ENCODE measurements around the gene GTPBP1. TPM values are rescaled to one million over a fixed set of nuclear protein-coding genes. Genes with fewer than 3 reads are reported as not detected.
A peak's percentile ranks its signal among the peaks of the same experiment; 100 is the strongest.

Gene GTPBP1
- total and polyA plus RNA-seq, 2 donors, result 27.8 to 30.8 TPM

DNA sequence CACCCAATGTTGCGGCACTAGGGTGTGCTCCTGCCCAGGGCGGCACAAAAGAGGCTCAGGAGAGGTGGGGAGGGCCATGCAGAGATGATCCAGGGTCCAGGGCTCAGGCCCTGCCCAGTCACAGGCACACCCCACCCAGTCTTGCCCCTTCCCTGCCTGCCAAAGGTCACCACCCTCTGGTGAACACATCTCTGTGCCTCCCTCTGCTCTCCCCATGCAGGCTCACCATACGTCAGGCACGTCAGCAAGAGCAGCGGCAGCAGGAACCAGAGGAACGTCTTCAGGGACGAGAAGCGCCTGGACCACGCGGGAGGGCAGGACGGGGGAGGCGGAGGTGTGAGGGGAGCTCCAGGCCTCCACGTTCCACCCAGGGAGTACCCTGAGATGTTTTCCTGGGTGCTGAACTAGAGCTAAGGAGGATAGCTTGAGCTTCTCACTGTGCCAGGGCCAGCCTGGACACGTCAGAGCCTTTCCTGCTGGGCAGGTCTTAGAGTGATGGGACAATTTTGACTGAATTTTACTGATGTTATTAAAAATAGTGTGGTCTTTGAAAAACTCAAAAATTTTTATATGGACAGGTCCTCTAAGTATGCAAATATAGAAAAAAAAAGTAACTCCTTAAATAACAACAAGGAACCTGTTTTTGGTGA, 42.9 kb downstream of the GTPBP1 start:
- H3K4me1 ChIP-seq (ENCODE audit: insufficient read depth), result no peaks in the 10 kb centered on the region
- no peaks in the 10 kb centered on the region for H3K36me3 ChIP-seq (ENCODE audit: insufficient read depth)
- no peak overlapping the region for H3K4me3 ChIP-seq (ENCODE audit: low read depth, low read length)
- H3K27ac ChIP-seq (ENCODE audit: low read depth), result peak overlapping the region; percentile 27
- 79% methylated on average over 14 of the region's 14 CpGs for WGBS
- no peak for DNase-seq (ENCODE audit: extremely low spot score)

DNA sequence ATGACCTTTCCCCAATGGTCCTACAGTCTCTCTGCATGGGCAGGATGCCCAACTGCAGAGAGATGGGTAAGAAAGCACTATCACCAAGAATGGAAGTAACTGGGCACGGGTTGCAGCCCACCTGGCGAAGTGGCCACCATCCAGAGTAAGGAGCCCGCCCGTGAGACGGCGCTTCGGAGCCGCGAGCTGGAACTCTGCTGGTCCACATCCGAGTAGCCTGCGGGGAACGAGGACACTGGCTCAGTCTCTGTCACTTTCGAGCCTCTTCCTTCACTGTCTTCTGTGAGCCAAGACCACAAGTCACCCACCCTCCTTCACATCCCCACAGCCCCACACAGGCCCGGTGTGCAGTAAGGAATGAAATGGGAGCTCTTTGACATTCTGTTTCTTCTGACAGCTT, 44.4 kb downstream of the GTPBP1 start:
- Histone ChIP-seq H3K36me3 (ENCODE audit: insufficient read depth) (no peaks in the 10 kb centered on the region), H3K27ac (ENCODE audit: low read depth) (no peak overlapping the region), H3K4me1 (ENCODE audit: insufficient read depth) (no peaks in the 10 kb centered on the region), H3K4me3 (ENCODE audit: low read depth, low read length) (no peak overlapping the region)
- no peak for DNase-seq (ENCODE audit: extremely low spot score)
- 97% methylated on average over 14 of the region's 14 CpGs for WGBS

DNA sequence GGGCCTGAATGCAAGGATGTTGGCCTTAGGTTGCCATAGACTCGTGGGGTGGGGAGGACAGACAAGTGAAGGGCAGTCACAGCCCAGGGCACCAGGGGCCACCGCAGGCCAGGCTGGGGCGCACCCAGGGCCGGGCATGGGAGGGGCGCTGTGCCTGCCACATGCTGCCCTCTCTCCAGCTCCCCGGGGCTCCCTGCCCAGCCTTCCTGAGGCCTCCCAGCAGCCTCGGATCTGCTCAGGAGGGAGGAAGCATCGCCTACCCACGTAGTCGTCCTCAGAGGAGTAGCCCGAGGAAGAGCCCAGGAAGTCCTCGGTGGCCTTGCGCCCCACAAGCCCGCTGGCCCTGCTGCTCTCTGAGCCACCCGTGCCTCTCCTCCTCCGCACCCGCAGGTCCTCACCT, 44.9 kb downstream of the GTPBP1 start:
- 91% methylated on average over 17 of the region's 17 CpGs for WGBS
- no peak for DNase-seq (ENCODE audit: extremely low spot score)
- no peak overlapping the region for H3K27ac ChIP-seq (ENCODE audit: low read depth)
- H3K4me1 ChIP-seq (ENCODE audit: insufficient read depth), result no peaks in the 10 kb centered on the region
- H3K36me3 ChIP-seq (ENCODE audit: insufficient read depth), result no peaks in the 10 kb centered on the region
- no peak overlapping the region for H3K4me3 ChIP-seq (ENCODE audit: low read depth, low read length)

DNA sequence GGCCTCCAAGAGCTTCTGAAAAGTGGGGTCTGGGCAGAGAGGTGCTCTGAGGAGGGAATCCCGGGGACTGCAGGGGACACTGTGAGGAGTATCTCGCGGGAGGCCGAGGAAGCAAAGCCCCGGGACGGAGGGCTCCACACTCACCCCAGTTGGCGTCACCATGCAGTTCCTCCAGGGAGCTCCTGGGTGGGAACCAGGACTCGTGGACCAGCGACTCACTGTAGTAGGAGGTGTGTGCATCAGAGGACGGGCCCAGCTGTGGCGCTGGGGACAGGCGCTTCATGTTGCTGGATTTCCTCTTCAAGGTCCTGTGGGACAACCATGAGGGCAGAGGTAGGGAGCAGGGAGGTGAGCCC, 45.3 kb downstream of the GTPBP1 start:
- Histone ChIP-seq H3K4me3 (ENCODE audit: low read depth, low read length) (no peak overlapping the region), H3K4me1 (ENCODE audit: insufficient read depth) (no peaks in the 10 kb centered on the region), H3K27ac (ENCODE audit: low read depth) (no peak overlapping the region), H3K36me3 (ENCODE audit: insufficient read depth) (no peaks in the 10 kb centered on the region)
- DNase-seq (ENCODE audit: extremely low spot score), result no peak
- 86% methylated on average over 12 of the region's 12 CpGs for WGBS

DNA sequence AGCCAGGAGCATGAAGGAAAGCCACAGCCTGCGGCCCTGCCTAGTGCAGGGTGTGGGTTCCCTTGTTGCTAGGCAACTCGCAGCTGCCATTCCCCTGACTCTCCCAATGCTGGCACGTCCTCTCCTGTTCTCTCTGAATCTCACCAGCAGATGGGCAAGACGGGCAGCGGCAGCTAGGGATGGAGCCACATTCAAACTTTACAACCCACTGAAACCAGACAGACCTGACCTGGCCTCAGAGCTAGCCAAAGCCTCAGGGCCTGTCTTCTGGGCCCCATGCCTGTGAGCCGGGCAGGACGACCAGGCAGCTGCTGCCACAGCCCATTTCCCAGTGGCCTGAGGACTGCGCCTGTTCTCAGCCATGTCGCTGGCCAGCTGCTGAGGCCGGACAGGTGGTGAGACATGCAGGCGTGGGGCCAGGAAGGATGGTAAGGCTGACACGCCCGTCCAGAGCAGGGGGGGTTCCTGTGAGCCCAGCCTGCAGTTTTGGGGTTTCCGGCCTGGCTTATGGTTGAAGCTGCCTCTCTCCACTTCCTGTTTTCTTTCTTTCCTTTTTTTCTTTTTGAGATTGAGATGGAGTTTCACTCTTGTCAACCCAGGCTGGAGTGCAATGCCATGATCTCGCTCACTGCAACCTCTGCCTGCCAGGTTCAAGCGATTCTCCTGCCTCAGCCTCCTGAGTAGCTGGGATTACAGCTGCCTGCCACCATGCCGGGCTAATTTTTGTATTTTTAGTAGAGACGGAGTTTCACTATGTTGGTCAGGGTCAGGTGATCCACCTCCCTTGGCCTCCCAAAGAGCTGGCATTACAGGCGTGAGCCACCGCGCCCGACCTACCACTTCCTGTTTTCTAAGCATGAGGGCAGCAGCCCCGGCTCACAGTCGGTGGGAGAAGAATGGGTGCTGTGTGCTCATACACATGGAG, 45.9 kb downstream of the GTPBP1 start:
- DNase-seq (ENCODE audit: extremely low spot score), result no peak

DNA sequence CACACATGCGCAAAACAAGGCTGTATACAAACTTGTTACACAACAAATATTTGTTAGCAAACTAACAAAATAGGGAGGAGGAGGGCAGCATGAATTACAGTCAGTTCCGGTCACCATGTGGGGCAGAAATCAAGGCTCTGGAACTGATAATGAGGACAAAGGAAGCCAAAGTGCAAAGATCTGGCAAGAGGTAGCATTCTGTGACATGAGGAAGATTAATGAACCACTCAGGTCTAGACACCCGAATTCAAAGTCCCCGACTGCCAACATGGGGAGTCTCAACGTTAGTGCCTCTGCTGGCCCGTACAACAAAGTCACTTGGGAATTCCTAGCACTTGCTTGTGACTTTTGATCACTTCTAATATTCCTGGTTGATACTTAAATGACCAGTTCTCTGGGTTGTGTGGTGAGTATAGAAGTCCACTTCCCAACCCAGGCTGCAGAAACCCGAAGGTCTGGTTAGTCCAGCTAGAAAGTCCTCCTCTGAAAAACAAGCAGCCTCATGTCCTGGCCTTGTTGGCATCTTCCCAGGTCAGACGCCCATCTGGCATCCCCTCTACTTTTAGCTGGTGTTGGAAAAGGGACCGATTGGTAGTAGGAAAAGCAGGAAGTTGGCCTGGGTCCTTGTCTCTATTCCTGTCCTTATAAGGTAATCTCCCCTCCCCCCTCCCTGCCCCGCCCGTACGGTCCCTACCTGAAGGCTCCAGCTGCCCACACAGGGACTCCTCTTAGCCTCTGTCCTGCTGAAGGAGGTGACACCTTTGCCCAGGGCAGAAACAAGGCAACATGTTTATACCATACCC, 48.4 kb downstream of the GTPBP1 start:
- WGBS, result 24% methylated on average over 12 of the region's 12 CpGs
- Histone ChIP-seq H3K4me1 (ENCODE audit: insufficient read depth) (no peaks in the 10 kb centered on the region), H3K36me3 (ENCODE audit: insufficient read depth) (no peaks in the 10 kb centered on the region), H3K27ac (ENCODE audit: low read depth) (peak overlapping the region; percentile 79), H3K4me3 (ENCODE audit: low read depth, low read length) (peak overlapping the region; percentile 88)
- DNase-seq (ENCODE audit: extremely low spot score), result peak; percentile 70

More for the DNA sequence above, 45.9 kb downstream of the GTPBP1 start:
- H3K27ac ChIP-seq (ENCODE audit: low read depth), result peak overlapping the region; percentile 73
- no peaks in the 10 kb centered on the region for H3K4me1 ChIP-seq (ENCODE audit: insufficient read depth)
- H3K36me3 ChIP-seq (ENCODE audit: insufficient read depth), result no peaks in the 10 kb centered on the region
- 76% methylated on average over 24 of the region's 24 CpGs for WGBS
- H3K4me3 ChIP-seq (ENCODE audit: low read depth, low read length), result no peak overlapping the region

DNA sequence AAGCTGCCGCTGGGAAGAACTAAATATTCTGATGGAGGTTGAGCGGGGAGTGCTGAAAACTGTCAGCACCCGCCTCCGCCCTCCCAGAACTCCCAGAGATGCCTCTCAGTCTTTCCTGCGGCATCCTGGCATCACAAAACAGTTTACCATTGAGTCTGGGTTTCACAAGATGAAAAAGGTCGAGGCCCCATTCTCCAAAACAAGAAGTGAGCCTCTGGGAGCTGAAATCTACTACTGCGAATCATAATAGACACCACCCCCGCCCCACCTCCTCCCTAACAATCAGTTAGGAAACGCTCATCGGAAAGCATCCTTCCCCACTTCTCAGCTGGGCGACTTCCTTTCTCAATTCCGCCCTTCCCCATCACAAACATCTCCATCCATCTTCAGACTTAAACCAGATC, 49.0 kb downstream of the GTPBP1 start:
- H3K4me1 ChIP-seq (ENCODE audit: insufficient read depth), result no peaks in the 10 kb centered on the region
- no peaks in the 10 kb centered on the region for H3K36me3 ChIP-seq (ENCODE audit: insufficient read depth)
- DNase-seq (ENCODE audit: extremely low spot score), result no peak
- H3K4me3 ChIP-seq (ENCODE audit: low read depth, low read length), result peak overlapping the region; percentile 88
- WGBS, result 7% methylated on average over 12 of the region's 12 CpGs
- H3K27ac ChIP-seq (ENCODE audit: low read depth), result peak overlapping the region; percentile 97

DNA sequence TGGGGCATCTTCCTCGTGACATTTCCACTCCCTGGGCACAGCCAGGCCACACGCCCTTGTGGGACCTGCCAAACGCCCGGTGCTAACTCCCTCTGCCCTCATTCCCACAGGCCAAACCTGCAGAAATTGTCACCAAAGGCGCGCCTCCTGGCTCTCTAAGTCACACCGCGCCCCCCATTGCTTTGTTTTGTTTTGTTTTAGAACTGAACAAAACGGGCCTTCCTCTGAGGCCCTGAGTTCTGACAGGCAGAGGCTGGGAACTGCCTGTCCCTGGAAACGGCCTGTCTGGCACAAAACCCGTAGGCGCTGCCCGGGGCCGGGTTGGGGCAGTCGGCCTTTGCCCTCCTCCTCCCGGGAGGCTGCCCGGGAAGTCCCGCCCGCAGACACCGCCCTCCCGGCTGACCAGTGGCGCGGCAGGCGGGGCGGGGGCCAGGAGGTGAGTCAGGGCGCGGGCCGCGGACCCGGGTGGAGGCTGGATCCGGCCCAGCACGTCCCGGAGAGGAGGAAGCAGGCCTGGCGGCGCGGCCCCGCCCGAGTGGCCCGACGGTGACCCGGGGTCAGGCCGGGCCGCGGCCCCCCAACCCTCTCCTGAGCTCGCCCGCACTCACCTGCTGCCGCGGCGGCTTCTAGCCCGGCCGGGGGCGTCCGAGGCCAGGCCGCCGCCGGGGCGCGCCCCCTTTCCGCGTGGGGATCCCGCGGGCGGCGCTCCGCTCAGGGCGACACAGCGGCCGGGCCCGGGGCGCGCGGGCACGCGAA, 49.6 kb downstream of the GTPBP1 start:
- Histone ChIP-seq H3K4me3 (ENCODE audit: low read depth, low read length) (peak overlapping the region; percentile 88), H3K4me1 (ENCODE audit: insufficient read depth) (no peaks in the 10 kb centered on the region), H3K27ac (ENCODE audit: low read depth) (peak overlapping the region; percentile 97), H3K36me3 (ENCODE audit: insufficient read depth) (no peaks in the 10 kb centered on the region)
- under 1% methylated on average over 74 of the region's 74 CpGs for WGBS
- no peak for DNase-seq (ENCODE audit: extremely low spot score)

DNA sequence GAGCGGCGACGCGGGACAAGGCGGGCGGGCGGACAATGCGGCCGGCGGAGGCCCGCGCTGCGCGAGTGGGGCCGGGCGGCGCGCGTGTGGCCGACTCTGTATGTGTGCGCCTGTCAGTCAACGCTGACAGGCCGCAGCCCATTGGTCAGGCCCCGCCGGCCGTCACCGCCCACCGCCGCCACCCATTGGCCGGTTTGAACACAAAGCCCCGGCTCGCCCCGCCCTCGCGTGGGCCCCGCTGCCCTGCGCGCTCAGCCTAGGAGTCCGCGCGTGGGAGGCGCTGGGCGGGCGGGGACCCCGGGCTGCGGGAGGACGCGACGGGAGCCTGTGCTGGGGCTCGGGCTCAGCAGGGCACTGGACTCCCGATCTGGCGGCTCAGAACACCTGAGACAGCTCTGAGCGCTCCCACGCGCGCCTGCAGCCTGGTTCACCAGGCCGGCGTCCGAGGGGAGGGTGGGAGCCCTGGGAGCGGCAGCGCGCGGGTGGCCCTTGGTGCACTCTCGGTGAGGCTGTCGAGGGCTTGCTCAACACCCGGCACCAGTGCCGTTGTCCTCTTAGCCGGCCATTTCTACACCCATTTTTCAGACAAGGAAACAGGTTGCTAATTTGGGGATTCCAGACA, 50.3 kb downstream of the GTPBP1 start, which contains the start of gene SUN2:
Gene SUN2 (minus strand): TSS at position 88 of the 622 bp plus-strand sequence. CDS start 3,370 bp downstream, outside the sequence.
- H3K4me1 ChIP-seq (ENCODE audit: insufficient read depth), result no peaks in the 10 kb centered on the region
- peak; percentile 63 for DNase-seq (ENCODE audit: extremely low spot score)
- peak within 1 kb of the TSS; percentile 97 for H3K27ac ChIP-seq (ENCODE audit: low read depth)
- WGBS, result under 1% methylated on average over 68 of the region's 68 CpGs
- H3K4me3 ChIP-seq (ENCODE audit: low read depth, low read length), result peak within 1 kb of the TSS; percentile 88
- no peaks in the 10 kb centered on the region for H3K36me3 ChIP-seq (ENCODE audit: insufficient read depth)

DNA sequence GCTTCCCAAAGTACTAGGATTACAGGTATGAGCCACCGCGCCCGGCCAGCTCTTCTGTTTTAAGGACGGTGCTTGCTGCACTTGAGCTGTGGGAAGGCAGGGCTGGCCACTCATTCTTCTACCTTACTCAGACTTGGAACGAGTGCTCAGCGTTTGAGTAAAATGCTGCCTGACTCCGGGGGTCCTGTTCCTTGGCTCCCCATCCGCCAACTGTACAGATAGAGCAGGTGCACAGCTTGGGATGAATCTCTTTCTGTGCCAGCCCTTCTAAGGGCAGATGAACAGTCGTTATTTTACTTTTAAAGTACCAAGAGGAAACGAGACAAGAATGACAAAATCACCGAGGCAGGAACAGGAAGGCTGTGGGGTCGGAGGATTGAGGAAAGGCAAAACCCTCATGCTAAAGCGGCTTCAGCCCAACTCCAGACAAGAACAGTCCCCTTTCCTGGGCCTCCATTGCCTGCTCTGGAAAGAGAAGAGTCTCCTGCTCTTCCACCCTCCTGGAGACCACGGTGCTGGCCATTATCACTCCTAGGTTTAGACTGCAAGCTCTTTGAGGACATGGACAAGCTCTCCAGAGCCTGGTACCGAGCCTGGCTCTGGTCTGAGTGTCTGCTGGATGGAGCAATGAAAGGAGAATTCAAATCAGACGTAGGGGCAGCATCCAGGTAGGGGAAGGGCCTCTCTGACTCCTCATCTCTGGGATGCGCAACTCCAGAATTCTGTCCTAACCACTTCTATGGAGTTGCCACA, 51.1 kb downstream of the GTPBP1 start:
- 63% methylated on average over 17 of the region's 17 CpGs for WGBS
- Histone ChIP-seq H3K4me1 (ENCODE audit: insufficient read depth) (no peaks in the 10 kb centered on the region), H3K4me3 (ENCODE audit: low read depth, low read length) (no peak overlapping the region), H3K36me3 (ENCODE audit: insufficient read depth) (no peaks in the 10 kb centered on the region), H3K27ac (ENCODE audit: low read depth) (no peak overlapping the region)
- no peak for DNase-seq (ENCODE audit: extremely low spot score)

DNA sequence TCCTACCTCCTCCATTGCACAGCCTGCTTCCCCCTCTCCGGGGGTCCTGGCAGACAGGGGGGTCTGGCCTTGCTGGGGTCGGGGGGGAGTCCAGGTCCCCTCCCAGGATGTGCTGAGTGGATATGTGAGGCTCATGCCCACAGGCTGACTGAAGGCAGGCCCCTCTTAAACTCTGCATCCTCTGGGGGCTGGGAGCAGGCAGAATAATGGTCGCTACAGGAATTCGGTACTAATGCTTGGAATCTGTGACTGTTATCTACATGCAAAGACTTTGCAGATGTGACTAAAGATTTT, 51.7 kb downstream of the GTPBP1 start:
- H3K27ac ChIP-seq (ENCODE audit: low read depth), result no peak overlapping the region
- 63% methylated on average over 4 of the region's 4 CpGs for WGBS

DNA sequence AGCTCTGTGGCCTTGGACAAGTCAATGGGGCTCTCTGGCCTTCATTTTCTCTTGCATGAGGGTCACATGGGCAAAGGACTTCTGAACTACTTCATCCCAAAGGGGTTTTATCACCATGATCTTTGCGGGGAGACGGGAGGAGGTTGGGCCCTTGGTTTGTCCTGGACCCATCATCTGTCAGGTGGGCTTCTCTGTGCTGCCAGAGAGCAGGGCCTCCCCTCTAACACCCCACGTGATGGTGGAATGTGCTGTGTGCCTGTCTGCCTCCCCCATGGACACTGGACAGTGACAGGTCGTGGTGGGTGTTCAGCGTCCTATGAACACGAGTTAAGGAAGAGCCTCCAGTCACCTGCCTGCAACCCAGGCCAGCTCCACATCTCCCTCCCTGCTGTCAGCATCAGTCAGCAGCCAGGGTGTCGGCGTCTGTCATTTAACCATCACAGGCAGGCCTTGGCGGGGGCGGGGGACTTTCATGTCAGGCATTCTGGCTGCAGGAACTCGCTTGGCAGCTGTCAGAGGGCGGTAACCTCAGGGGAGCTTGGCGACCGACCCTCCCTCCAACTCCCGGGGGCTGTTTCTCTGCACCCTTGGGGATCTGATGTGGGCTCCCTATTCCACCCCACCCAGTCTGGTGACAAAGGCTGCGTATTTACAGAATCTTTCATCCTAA, 52.7 kb downstream of the GTPBP1 start:
- WGBS, result 79% methylated on average over 16 of the region's 16 CpGs
- no peaks in the 10 kb centered on the region for H3K36me3 ChIP-seq (ENCODE audit: insufficient read depth)

More for the DNA sequence above, 51.7 kb downstream of the GTPBP1 start:
- Histone ChIP-seq H3K4me3 (ENCODE audit: low read depth, low read length) (no peak overlapping the region), H3K4me1 (ENCODE audit: insufficient read depth) (no peaks in the 10 kb centered on the region), H3K36me3 (ENCODE audit: insufficient read depth) (no peaks in the 10 kb centered on the region)
- no peak for DNase-seq (ENCODE audit: extremely low spot score)

More for the DNA sequence above, 52.7 kb downstream of the GTPBP1 start:
- H3K27ac ChIP-seq (ENCODE audit: low read depth), result no peak overlapping the region
- H3K4me1 ChIP-seq (ENCODE audit: insufficient read depth), result no peaks in the 10 kb centered on the region
- no peak overlapping the region for H3K4me3 ChIP-seq (ENCODE audit: low read depth, low read length)
- DNase-seq (ENCODE audit: extremely low spot score), result no peak

Measured in urinary bladder (tissue), 4 donors.